GM23248 (cell line): ENCODE data around the gene BACE1-AS. TPM values are rescaled to one million over a fixed set of nuclear protein-coding genes. Genes with fewer than 3 reads are reported as not detected.
"Not testable (repeated sequence)": the region's sequence is repeated elsewhere in the genome, so short reads cannot be mapped to it uniquely, and the experiment has no call there.

ENCODE experiments used
- DNase-seq: peaks from one replicate; pipeline ENCODE4 v3.0.0-alpha.2; 2015
- H2AFZ ChIP-seq: fragments of 200-600 bp; sonication (generic); 2 replicates; pipeline ENCODE4 v1.6.1; 2016; ENCODE audit warnings: antibody characterized with exemption
- H3F3A ChIP-seq: fragments of 200-600 bp; sonication (generic); 2 replicates; pipeline ENCODE4 v1.6.1; 2016; ENCODE audit warnings: mild to moderate bottlenecking, antibody characterized with exemption, mixed run types; ENCODE audit not compliant: insufficient read depth
- H3K27ac ChIP-seq: fragments of 200-600 bp; sonication (generic); 2 replicates; pipeline ENCODE4 v1.5.1; 2016; ENCODE audit warnings: mild to moderate bottlenecking
- H3K27me3 ChIP-seq: fragments of 200-600 bp; sonication (generic); replicated peaks from 2 replicates; pipeline ENCODE4 v1.6.1; 2016; ENCODE audit warnings: mild to moderate bottlenecking; ENCODE audit not compliant: insufficient read depth
- H3K36me3 ChIP-seq: fragments of 200-600 bp; sonication (generic); 2 replicates; pipeline ENCODE4 v1.6.1; 2016; ENCODE audit warnings: low read depth, mild to moderate bottlenecking
- H3K4me1 ChIP-seq: fragments of 200-600 bp; sonication (generic); 2 replicates; pipeline ENCODE4 v1.6.1; 2016; ENCODE audit warnings: mild to moderate bottlenecking; ENCODE audit not compliant: insufficient read depth
- H3K4me2 ChIP-seq: fragments of 200-600 bp; sonication (generic); one replicate; pipeline ENCODE4 v1.6.1; 2016; ENCODE audit warnings: mild to moderate bottlenecking; ENCODE audit not compliant: unreplicated experiment
- H3K4me3 ChIP-seq: fragments of 200-600 bp; sonication (generic); 2 replicates; pipeline ENCODE4 v1.5.1; 2016; ENCODE audit warnings: mild to moderate bottlenecking
- H3K79me2 ChIP-seq: fragments of 200-600 bp; sonication (generic); 2 replicates; pipeline ENCODE4 v1.6.1; 2016; ENCODE audit warnings: mild to moderate bottlenecking; ENCODE audit not compliant: insufficient read depth
- H3K9ac ChIP-seq: fragments of 200-600 bp; sonication (generic); 2 replicates; pipeline ENCODE4 v1.6.1; 2016; ENCODE audit warnings: mild to moderate bottlenecking
- H3K9me2 ChIP-seq: fragments of 200-600 bp; sonication (generic); 2 replicates; pipeline ENCODE4 v1.6.1; 2016; ENCODE audit warnings: mixed run types, mild to moderate bottlenecking, moderate library complexity; ENCODE audit not compliant: insufficient read depth
- H3K9me3 ChIP-seq: fragments of 200-600 bp; sonication (generic); one replicate; pipeline ENCODE4 v1.6.1; 2017; ENCODE audit warnings: low read depth
- H4K20me1 ChIP-seq: fragments of 200-600 bp; sonication (generic); 2 replicates; pipeline ENCODE4 v1.6.0; 2016; ENCODE audit not compliant: insufficient read depth
- EZH2 ChIP-seq: fragments of 200-600 bp; sonication (generic); IDR thresholded peaks from 2 replicates; pipeline ENCODE4 v1.6.1; 2018; ENCODE audit warnings: antibody characterized with exemption, mild to moderate bottlenecking; ENCODE audit not compliant: insufficient read depth, poor library complexity, severe bottlenecking
- EZH2phosphoT487 ChIP-seq: fragments of 200-600 bp; sonication (generic); IDR thresholded peaks from 2 replicates; pipeline ENCODE4 v1.6.1; 2018; ENCODE audit warnings: antibody characterized with exemption, moderate library complexity, mild to moderate bottlenecking, low read depth; ENCODE audit not compliant: insufficient read depth
- WGBS, 2 experiments: methylation state at CpG; one replicate each; pipeline ENCODE4 v1.1.6; 2015 to 2017; ENCODE audit warnings: low lambda C conversion rate in 2 of 2, low coverage in 1 of 2; ENCODE audit errors: missing lambda C conversion rate in 2 of 2; 5-methylcytosine and 5-hydroxymethylcytosine counted together
- in situ Hi-C: fragments of 300-500 bp; cut with MboI; formaldehyde crosslinking; loops from 2 replicates; pipeline ENCODE4 v1.15.0; 2020
- polyA plus RNA-seq: library from polyadenylated mRNA; unstranded; fragments of >200 nt; fragmentation: Nextera tagmentation; extraction: Ambion mirVana; gene quantifications from 2 replicates; pipeline ENCODE4 v1.2.1, GENCODE V29; 2016
- total RNA-seq: library from RNA; depleted of rRNA; stranded (reverse); fragments of >200 nt; shearing (Covaris generic); gene quantifications from 2 replicates; pipeline ENCODE4 v1.2.3, GENCODE V29; 2014

BACE1-AS gene
- total and polyA plus RNA-seq, 2 experiments from 2014 or later: 1.5 to 6.6 TPM

GRCh38 chr11:117255966-117256365, 35.2 kb upstream of the BACE1-AS start:
- Histone ChIP-seq H3K27ac (peak overlapping the region; percentile 32; the same call in 1 of the 2 replicates), H3K36me3 (peaks cover 12% of the 10 kb centered on the region; the same call in 1 of the 2 replicates), H3K9ac (no peak overlapping the region), H3K4me3 (no peak overlapping the region), H3K9me2 (no peaks in the 10 kb centered on the region), H3F3A (peaks cover 23% of the 10 kb centered on the region), H3K4me2 (no peak overlapping the region), H3K4me1 (peaks cover 27% of the 10 kb centered on the region), H4K20me1 (no peaks in the 10 kb centered on the region), H3K79me2 (no peaks in the 10 kb centered on the region), H2AFZ (no peak overlapping the region), H3K27me3 (no peaks in the 10 kb centered on the region), H3K9me3 (no peaks in the 10 kb centered on the region)
- 77 to 84% methylated on average over 3 of the region's 3 CpGs for WGBS, 2 experiments
- in situ Hi-C loops: no loop called here
- no peak for DNase-seq
- TF ChIP-seq EZH2phosphoT487: no peak
- no peak for TF ChIP-seq EZH2

- no peak for TF ChIP-seq EZH2phosphoT487
- no peak for TF ChIP-seq EZH2
- H3K4me2 ChIP-seq: no peak overlapping the region
- in situ Hi-C loops: no loop called here
- 42 to 50% methylated on average over 2 of the region's 2 CpGs for WGBS, 2 experiments
- H2AFZ ChIP-seq: no peak overlapping the region
- H3K36me3 ChIP-seq: peaks cover 14% of the 10 kb centered on the region; the same call in 1 of the 2 replicates
- H3K9me2 ChIP-seq: no peaks in the 10 kb centered on the region
- H3K79me2 ChIP-seq: no peaks in the 10 kb centered on the region
- no peaks in the 10 kb centered on the region for H3K27me3 ChIP-seq
- peak; percentile 82 for DNase-seq
- peaks cover 27% of the 10 kb centered on the region for H3K4me1 ChIP-seq
- H3K9me3 ChIP-seq: no peaks in the 10 kb centered on the region
- H4K20me1 ChIP-seq: no peaks in the 10 kb centered on the region
- no peak overlapping the region for H3K9ac ChIP-seq
- H3K4me3 ChIP-seq: no peak overlapping the region
- H3F3A ChIP-seq: peaks cover 23% of the 10 kb centered on the region
- H3K27ac ChIP-seq: peak overlapping the region; percentile 32; the same call in 1 of the 2 replicates
Observed at GRCh38 chr11:117256573-117256972, 34.6 kb upstream of the BACE1-AS start.

GRCh38 chr11:117258576-117258975, 32.6 kb upstream of the BACE1-AS start:
- Histone ChIP-seq H3K27ac (peak overlapping the region; percentile 54), H3K4me3 (no peak overlapping the region), H4K20me1 (no peaks in the 10 kb centered on the region)

GRCh38 chr11:117259417-117259816, 31.7 kb upstream of the BACE1-AS start:
- Histone ChIP-seq H2AFZ (no peak overlapping the region), H3K27ac (peak overlapping the region; percentile 54)
- peak; percentile 85 for DNase-seq

More at GRCh38 chr11:117258576-117258975, 32.6 kb upstream of the BACE1-AS start:
- H3K36me3 ChIP-seq: peaks cover 8% of the 10 kb centered on the region; the same call in 1 of the 2 replicates
- H2AFZ ChIP-seq: no peak overlapping the region
- H3K9me3 ChIP-seq: no peaks in the 10 kb centered on the region
- no peak for DNase-seq
- no peak for TF ChIP-seq EZH2phosphoT487
- TF ChIP-seq EZH2: no peak
- H3K4me1 ChIP-seq: peaks cover 27% of the 10 kb centered on the region
- H3K27me3 ChIP-seq: no peaks in the 10 kb centered on the region
- H3K4me2 ChIP-seq: peak overlapping the region; percentile 39
- no peaks in the 10 kb centered on the region for H3K9me2 ChIP-seq
- no peak overlapping the region for H3K9ac ChIP-seq
- in situ Hi-C loops: no loop called here
- peaks cover 23% of the 10 kb centered on the region for H3F3A ChIP-seq
- H3K79me2 ChIP-seq: no peaks in the 10 kb centered on the region
- 74 to 83% methylated on average over 2 of the region's 2 CpGs for WGBS, 2 experiments

GRCh38 chr11:117264624-117265323, 26.4 kb upstream of the BACE1-AS start:
- H3K27me3 ChIP-seq, H3K4me1 ChIP-seq, H3K27ac ChIP-seq, H3F3A ChIP-seq, H3K9ac ChIP-seq, H3K4me3 ChIP-seq, H3K9me2 ChIP-seq, H3K9me3 ChIP-seq, H3K36me3 ChIP-seq, H4K20me1 ChIP-seq, H3K4me2 ChIP-seq, DNase-seq, H2AFZ ChIP-seq, in situ Hi-C loops, H3K79me2 ChIP-seq: not testable (repeated sequence)
- WGBS, 2 experiments: 93 to 95% methylated on average over 7 of the region's 7 CpGs

More at GRCh38 chr11:117259417-117259816, 31.7 kb upstream of the BACE1-AS start:
- Histone ChIP-seq H3K9me3 (no peaks in the 10 kb centered on the region), H3K9me2 (no peaks in the 10 kb centered on the region), H3K36me3 (0 out of 2 replicates have a peak, but pooled peaks cover 4% of the 10 kb centered on the region), H3K79me2 (no peaks in the 10 kb centered on the region), H3K27me3 (no peaks in the 10 kb centered on the region), H3F3A (peaks cover 23% of the 10 kb centered on the region), H3K4me2 (peak overlapping the region; percentile 47), H3K4me3 (0 out of 2 replicates have a peak overlapping the region, but pooled peaks have one; percentile 26), H3K4me1 (peaks cover 27% of the 10 kb centered on the region), H3K9ac (no peak overlapping the region), H4K20me1 (no peaks in the 10 kb centered on the region)
- in situ Hi-C loops: no loop called here
- TF ChIP-seq EZH2phosphoT487 (0 out of 2 replicates have a peak, but pooled peaks have one; percentile 20), EZH2 (no peak)
- WGBS, 2 experiments: 3 to 5% methylated on average over 1 of the region's 1 CpG
